ENCODE results near the gene UNC45B.

DNA sequence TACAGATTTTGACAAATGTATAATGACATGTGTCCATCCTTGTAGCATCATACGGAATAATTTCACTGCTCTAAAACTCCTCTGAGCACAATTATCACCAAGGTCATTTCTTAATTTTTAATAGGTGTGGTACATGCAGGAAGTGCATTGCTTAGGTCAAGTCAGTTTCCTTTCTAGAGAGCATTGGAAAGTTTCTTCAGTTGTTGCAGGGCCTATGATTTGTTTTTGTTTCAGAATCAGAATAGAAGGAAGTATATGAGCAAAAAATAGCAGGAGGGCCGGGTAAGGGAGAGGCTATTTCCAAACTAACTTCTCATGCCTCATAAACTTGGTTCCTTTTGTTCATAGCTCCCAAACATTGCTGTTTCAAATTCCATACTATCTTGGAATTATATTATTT lies 71.3 kb downstream of the UNC45B start:
- TF ChIP-seq, protein P1, sequence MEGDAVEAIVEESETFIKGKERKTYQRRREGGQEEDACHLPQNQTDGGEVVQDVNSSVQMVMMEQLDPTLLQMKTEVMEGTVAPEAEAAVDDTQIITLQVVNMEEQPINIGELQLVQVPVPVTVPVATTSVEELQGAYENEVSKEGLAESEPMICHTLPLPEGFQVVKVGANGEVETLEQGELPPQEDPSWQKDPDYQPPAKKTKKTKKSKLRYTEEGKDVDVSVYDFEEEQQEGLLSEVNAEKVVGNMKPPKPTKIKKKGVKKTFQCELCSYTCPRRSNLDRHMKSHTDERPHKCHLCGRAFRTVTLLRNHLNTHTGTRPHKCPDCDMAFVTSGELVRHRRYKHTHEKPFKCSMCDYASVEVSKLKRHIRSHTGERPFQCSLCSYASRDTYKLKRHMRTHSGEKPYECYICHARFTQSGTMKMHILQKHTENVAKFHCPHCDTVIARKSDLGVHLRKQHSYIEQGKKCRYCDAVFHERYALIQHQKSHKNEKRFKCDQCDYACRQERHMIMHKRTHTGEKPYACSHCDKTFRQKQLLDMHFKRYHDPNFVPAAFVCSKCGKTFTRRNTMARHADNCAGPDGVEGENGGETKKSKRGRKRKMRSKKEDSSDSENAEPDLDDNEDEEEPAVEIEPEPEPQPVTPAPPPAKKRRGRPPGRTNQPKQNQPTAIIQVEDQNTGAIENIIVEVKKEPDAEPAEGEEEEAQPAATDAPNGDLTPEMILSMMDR (IDR thresholded peaks at IDR 0.05; ENCODE audit: low read length): no peak
- TF ChIP-seq EZH2phosphoT487 (IDR thresholded peaks at IDR 0.05; ENCODE audit: low read length) (no peak), EZH2 (optimal IDR thresholded peaks at IDR 0.05; ENCODE audit: low read depth, low read length) (no peak)

All from MM.1S (cell line).